CD4-positive, CD25-positive, alpha-beta regulatory T cell (primary cell): Measurements from ENCODE around the gene ADPRS. TPM values are rescaled to one million over a fixed set of nuclear protein-coding genes. Genes with fewer than 3 reads are reported as not detected.
A peak's percentile ranks its signal among the peaks of the same experiment; 100 is the strongest.

Experiments used
- ATAC-seq, 2 donors: fragments of 150-1000 bp; cut with Tn5 transposase; one replicate each; pipeline ENCODE4 v1.10.0; 2021; ENCODE audit warnings: low read depth in 2 of 2, moderate number of reproducible peaks in 2 of 2, moderate library complexity in 1 of 2
- DNase-seq, 3 donors: peaks; one replicate each; pipeline versions ENCODE4 v3.0.0 to v3.0.0-alpha.2; 2012 to 2022; ENCODE audit warnings: mixed read lengths in 1 of 3
- H3K27ac ChIP-seq: one replicate; pipeline ENCODE4 v1.7.0; 2013; ENCODE audit warnings: mild to moderate bottlenecking, low read length; ENCODE audit not compliant: insufficient read depth, poor library complexity, severe bottlenecking
- H3K27me3 ChIP-seq: one replicate; pipeline ENCODE4 v1.7.0; 2013; ENCODE audit warnings: low read length; ENCODE audit not compliant: control insufficient read depth, insufficient read depth
- H3K36me3 ChIP-seq: one replicate; pipeline ENCODE4 v1.7.0; 2013; ENCODE audit warnings: mild to moderate bottlenecking, low read length, moderate library complexity; ENCODE audit not compliant: control insufficient read depth, insufficient read depth
- H3K4me1 ChIP-seq: 2 replicates; pipeline ENCODE4 v1.7.0; 2013; ENCODE audit warnings: mild to moderate bottlenecking, low read length; ENCODE audit not compliant: insufficient read depth, control insufficient read depth, poor library complexity, severe bottlenecking
- H3K4me3 ChIP-seq: one replicate; pipeline ENCODE4 v1.7.0; 2013; ENCODE audit warnings: low read depth, mild to moderate bottlenecking, low read length, moderate library complexity
- H3K9me3 ChIP-seq, 2 experiments: 1 replicate in 1 of 2; 2 replicates in 1 of 2; pipeline ENCODE4 v1.7.0; 2013; ENCODE audit warnings: low read length in 2 of 2, mild to moderate bottlenecking in 1 of 2, moderate library complexity in 1 of 2; ENCODE audit not compliant: control insufficient read depth in 2 of 2
- H3K27ac Mint-ChIP-seq, 3 donors: one replicate each; pipeline ENCODE4 v1.8.0; 2020 to 2022; ENCODE audit warnings: mild to moderate bottlenecking in 3 of 3, mixed read lengths in 3 of 3, moderate library complexity in 2 of 3
- H3K27me3 Mint-ChIP-seq: one replicate; pipeline ENCODE4 v1.8.0; 2022; ENCODE audit warnings: mild to moderate bottlenecking, mixed read lengths
- H3K36me3 Mint-ChIP-seq: one replicate; pipeline ENCODE4 v1.8.0; 2020; ENCODE audit warnings: mixed read lengths
- H3K4me1 Mint-ChIP-seq, 4 donors: one replicate each; pipeline ENCODE4 v1.8.0; 2020 to 2022; ENCODE audit warnings: mixed read lengths in 4 of 4, mild to moderate bottlenecking in 1 of 4
- H3K4me3 Mint-ChIP-seq, 4 donors: one replicate each; pipeline ENCODE4 v1.8.0; 2020 to 2022; ENCODE audit warnings: mild to moderate bottlenecking in 4 of 4, mixed read lengths in 4 of 4, moderate library complexity in 3 of 4
- H3K9me3 Mint-ChIP-seq, 7 donors: one replicate each; pipeline ENCODE4 v1.8.0; 2020 to 2022; ENCODE audit warnings: mixed read lengths in 7 of 7, mild to moderate bottlenecking in 3 of 7, moderate library complexity in 2 of 7
- polyA plus RNA-seq, 4 donors: library from polyadenylated mRNA; unstranded; fragments of 300-500 nt; fragmentation: Illumina TruSeq; gene quantifications; one replicate each; pipeline ENCODE4 v1.2.3, GENCODE V29; 2021
- total RNA-seq: library from RNA; stranded (reverse); gene quantifications from one replicate; pipeline ENCODE4 v1.2.3, GENCODE V29; 2022

The ADPRS gene, protein sequence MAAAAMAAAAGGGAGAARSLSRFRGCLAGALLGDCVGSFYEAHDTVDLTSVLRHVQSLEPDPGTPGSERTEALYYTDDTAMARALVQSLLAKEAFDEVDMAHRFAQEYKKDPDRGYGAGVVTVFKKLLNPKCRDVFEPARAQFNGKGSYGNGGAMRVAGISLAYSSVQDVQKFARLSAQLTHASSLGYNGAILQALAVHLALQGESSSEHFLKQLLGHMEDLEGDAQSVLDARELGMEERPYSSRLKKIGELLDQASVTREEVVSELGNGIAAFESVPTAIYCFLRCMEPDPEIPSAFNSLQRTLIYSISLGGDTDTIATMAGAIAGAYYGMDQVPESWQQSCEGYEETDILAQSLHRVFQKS
- total RNA-seq (20.6 TPM), polyA plus RNA-seq (10 to 100 TPM; 21.4 to 41.6 (median 28.4) TPM)

DNA sequence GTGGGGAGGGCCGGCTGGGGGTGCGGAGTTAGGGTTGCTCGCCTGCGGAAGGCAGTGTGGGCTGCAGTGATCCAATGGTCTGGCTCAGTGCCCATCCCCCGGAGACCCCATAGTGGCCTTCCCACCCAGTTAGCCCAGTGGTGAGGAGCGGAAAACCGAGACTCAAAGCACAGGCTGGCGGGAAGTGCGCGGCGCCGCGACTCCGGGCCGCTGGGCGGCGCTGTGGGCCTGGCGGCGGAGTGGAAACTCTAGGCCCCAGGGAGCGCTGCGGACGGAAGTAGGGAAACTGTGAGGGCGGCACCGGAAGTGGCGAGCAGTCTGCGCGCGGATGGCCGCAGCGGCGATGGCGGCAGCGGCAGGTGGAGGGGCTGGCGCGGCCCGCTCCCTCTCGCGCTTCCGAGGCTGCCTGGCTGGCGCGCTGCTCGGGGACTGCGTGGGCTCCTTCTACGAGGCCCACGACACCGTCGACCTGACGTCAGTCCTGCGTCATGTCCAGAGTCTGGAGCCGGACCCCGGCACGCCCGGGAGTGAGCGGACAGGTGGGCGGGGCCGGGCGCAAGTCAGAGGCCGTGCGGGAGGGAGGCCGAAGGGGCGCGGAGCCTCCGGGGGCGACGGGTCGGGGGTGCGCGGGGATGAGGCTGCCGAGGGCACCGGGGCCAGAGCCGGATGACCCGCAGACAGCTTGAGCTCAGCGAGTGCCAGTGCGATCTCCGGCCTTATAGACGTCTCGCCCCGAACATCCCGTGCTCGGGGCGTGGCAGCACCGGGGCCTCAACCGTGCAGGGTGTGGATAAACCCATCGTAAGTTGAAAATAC is at the start of gene ADPRS:
TSS of gene ADPRS (plus strand) at position 316 of the 816 bp plus-strand sequence. CDS start at position 329, 13 bp downstream.
- ATAC-seq, result peak; percentile 92 to 93
- H3K4me1 Mint-ChIP-seq, result peaks cover 0 to 35% (median 25%) of the 10 kb centered on the region in 4 donors
- Histone ChIP-seq H3K36me3 (peaks cover 26% of the 10 kb centered on the region), H3K27me3 (peaks cover 3% of the 10 kb centered on the region), H3K9me3 (no peaks in the 10 kb centered on the region), H3K4me1 (peaks cover 27% of the 10 kb centered on the region), H3K4me3 (peak within 1 kb of the TSS; percentile 90), H3K27ac (peak within 1 kb of the TSS; percentile 90)
- peak; percentile 86 to 94 (median 90) for DNase-seq
- H3K4me3 Mint-ChIP-seq, result peak within 1 kb of the TSS; percentile 89 to 98 (median 90)
- H3K27ac Mint-ChIP-seq, result peak within 1 kb of the TSS; percentile 93 to 99 (median 94)
- H3K27me3 Mint-ChIP-seq, result peaks cover 13% of the 10 kb centered on the region
- H3K9me3 Mint-ChIP-seq, result peaks cover 0 to 3% (median 0%) of the 10 kb centered on the region in 7 donors
- H3K36me3 Mint-ChIP-seq, result no peaks in the 10 kb centered on the region

DNA sequence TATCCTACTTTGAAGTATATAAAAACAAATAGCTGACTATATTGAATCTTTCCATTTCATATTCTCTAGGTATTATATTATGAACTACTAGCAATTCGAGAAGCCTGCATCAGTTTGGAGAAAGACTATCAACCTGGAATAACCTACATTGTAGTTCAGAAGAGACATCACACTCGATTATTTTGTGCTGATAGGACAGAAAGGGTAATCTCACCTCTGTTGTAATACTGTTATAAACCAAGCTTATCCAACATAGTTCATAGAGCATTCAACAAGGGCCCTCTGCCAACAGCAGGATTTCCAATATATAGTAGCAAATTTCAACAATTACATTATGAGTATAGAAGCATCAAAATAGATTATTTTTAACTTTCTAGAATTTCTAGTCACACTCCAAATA is 48.5 kb upstream of the ADPRS start:
- no peak overlapping the region for H3K27ac ChIP-seq
- Mint-ChIP-seq H3K27me3 (no peaks in the 10 kb centered on the region), H3K36me3 (peaks cover 30% of the 10 kb centered on the region), H3K9me3 (no peaks in the 10 kb centered on the region), H3K27ac (no peak overlapping the region), H3K4me1 (peaks cover 0 to 6% (median 0%) of the 10 kb centered on the region in 4 donors), H3K4me3 (no peak overlapping the region)
- H3K36me3 ChIP-seq, result peaks cover 62% of the 10 kb centered on the region
- ATAC-seq (no peak), DNase-seq (no peak)
- no peaks in the 10 kb centered on the region for H3K4me1 ChIP-seq
- no peaks in the 10 kb centered on the region for H3K27me3 ChIP-seq
- H3K9me3 ChIP-seq, result no peaks in the 10 kb centered on the region
- H3K4me3 ChIP-seq, result no peak overlapping the region

DNA sequence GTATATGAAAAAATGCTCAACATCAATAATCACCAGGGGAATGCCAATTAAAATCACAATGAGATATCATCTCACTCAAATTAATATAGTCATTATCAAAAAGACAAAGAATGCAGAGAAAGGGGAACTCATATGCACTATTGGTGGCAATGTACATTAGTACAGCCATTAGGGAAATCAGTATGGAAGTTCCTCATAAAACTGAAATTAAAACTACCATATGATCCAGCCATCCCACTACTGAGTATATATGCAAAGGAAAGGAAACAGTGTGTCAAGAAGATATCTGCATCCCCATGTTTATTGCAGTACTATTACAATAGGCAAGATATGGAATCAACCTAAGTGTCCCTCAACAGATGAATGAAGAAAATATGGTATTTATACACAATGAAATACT is 36.9 kb upstream of the ADPRS start:
- no peak overlapping the region for H3K4me3 ChIP-seq
- no peaks in the 10 kb centered on the region for H3K4me1 ChIP-seq
- H3K36me3 ChIP-seq, result peaks cover 16% of the 10 kb centered on the region
- H3K27me3 Mint-ChIP-seq, result no peaks in the 10 kb centered on the region
- DNase-seq (no peak), ATAC-seq (no peak)
- no peak overlapping the region for H3K4me3 Mint-ChIP-seq
- H3K27ac Mint-ChIP-seq, result no peak overlapping the region
- H3K4me1 Mint-ChIP-seq, result peaks cover 0 to 5% (median 0%) of the 10 kb centered on the region in 4 donors
- no peaks in the 10 kb centered on the region for H3K9me3 ChIP-seq
- H3K27me3 ChIP-seq, result no peaks in the 10 kb centered on the region
- peaks cover 0 to 6% (median 0%) of the 10 kb centered on the region in 7 donors for H3K9me3 Mint-ChIP-seq
- no peak overlapping the region for H3K27ac ChIP-seq
- peaks cover 44% of the 10 kb centered on the region for H3K36me3 Mint-ChIP-seq

DNA sequence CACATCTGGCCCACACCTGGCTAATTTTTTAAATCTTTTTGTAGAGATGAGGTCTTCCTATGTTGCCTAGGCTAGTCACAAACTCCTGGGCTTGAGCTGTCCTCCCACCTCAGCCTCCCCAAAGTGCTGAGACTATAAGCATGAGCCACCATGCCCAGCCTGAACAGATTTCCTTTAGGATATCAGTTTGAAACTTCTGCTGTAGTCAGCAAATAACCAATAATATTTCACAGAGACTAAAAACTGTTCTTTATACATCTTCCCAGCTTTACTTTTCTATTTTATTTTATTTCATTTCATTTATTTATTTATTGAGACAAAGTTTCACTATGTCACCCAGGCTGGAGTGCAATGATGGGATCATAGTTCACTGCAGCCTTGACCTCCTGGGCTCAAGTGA is 34.7 kb upstream of the ADPRS start:
- Histone ChIP-seq H3K4me3 (no peak overlapping the region), H3K4me1 (no peaks in the 10 kb centered on the region), H3K36me3 (peaks cover 14% of the 10 kb centered on the region), H3K9me3 (no peaks in the 10 kb centered on the region), H3K27ac (no peak overlapping the region), H3K27me3 (no peaks in the 10 kb centered on the region)
- H3K9me3 Mint-ChIP-seq, result no peaks in the 10 kb centered on the region
- H3K4me1 Mint-ChIP-seq, result peaks cover 0 to 5% (median 0%) of the 10 kb centered on the region in 4 donors
- no peak overlapping the region for H3K4me3 Mint-ChIP-seq
- no peak for ATAC-seq
- no peaks in the 10 kb centered on the region for H3K27me3 Mint-ChIP-seq
- H3K27ac Mint-ChIP-seq, result no peak overlapping the region
- DNase-seq, result no peak
- H3K36me3 Mint-ChIP-seq, result peaks cover 30% of the 10 kb centered on the region

DNA sequence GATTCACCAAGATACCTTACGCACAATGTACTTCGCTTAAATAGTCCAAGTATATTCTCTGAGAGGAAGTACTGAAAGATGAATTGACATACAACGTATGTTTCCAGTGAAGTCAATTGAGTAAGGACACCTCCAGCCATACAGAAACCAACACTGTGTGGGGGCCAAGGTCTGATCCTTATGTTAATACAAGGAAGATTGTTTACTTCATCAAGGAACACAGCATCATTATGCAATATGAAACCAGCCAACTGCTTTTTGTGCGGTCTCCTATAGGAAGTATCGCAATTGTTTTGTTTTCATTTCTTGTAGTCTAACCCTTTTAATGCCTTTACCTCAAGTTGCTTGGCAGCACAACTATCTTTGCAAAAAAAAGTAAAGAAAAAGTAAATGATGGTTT is 33.0 kb upstream of the ADPRS start:
- H3K27ac ChIP-seq, result no peak overlapping the region
- no peaks in the 10 kb centered on the region for H3K9me3 ChIP-seq
- H3K9me3 Mint-ChIP-seq, result no peaks in the 10 kb centered on the region
- H3K4me3 Mint-ChIP-seq, result no peak overlapping the region
- no peaks in the 10 kb centered on the region for H3K27me3 Mint-ChIP-seq
- H3K36me3 ChIP-seq, result peaks cover 14% of the 10 kb centered on the region
- ATAC-seq, result no peak
- no peak overlapping the region for H3K4me3 ChIP-seq
- no peaks in the 10 kb centered on the region for H3K4me1 Mint-ChIP-seq
- H3K27ac Mint-ChIP-seq, result no peak overlapping the region
- H3K27me3 ChIP-seq, result no peaks in the 10 kb centered on the region
- H3K36me3 Mint-ChIP-seq, result peaks cover 24% of the 10 kb centered on the region
- no peak for DNase-seq
- H3K4me1 ChIP-seq, result no peaks in the 10 kb centered on the region

DNA sequence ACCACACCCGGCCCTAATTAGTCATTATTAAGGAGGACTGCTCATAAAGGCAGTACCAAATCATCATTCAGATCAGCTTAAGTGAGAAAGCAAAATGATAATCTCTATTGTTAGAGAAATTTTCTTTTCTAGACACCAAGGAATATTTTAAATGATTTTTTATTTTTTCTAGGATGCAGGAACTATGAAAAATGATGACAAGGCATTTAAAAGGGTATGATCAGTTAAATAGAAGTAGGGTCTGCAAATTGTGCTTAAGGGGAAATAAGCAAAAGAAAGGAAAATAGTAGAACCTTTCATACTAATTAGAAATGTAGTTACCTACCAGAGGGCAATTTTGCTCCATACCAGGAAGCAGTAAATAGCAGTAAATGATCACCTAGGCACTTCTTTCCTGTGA is 26.4 kb upstream of the ADPRS start:
- ATAC-seq (no peak), DNase-seq (no peak)
- no peaks in the 10 kb centered on the region for H3K9me3 Mint-ChIP-seq
- H3K4me3 Mint-ChIP-seq, result no peak overlapping the region
- Histone ChIP-seq H3K27me3 (no peaks in the 10 kb centered on the region), H3K27ac (no peak overlapping the region), H3K4me3 (no peak overlapping the region), H3K9me3 (no peaks in the 10 kb centered on the region), H3K36me3 (peaks cover 2% of the 10 kb centered on the region), H3K4me1 (no peaks in the 10 kb centered on the region)
- peaks cover 4% of the 10 kb centered on the region for H3K36me3 Mint-ChIP-seq
- H3K27me3 Mint-ChIP-seq, result no peaks in the 10 kb centered on the region
- no peak overlapping the region for H3K27ac Mint-ChIP-seq
- no peaks in the 10 kb centered on the region for H3K4me1 Mint-ChIP-seq

DNA sequence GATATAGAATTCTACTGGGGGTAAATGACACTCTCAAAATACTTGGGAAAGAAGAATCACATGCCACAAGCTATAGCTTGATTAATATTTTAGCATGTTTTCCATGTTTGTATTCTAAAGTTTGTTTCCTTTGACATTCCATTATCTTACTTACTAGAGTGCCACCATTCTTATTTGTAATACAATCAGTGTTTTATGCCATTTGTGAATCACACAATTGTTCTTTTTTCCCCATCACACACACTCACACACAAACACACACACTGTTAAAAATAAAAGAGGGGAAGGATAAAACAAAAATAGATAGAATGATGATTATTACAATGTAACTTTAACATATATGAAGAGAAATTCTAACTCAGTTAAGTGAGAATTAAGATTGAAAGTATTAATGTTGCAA is 20.8 kb upstream of the ADPRS start:
- no peaks in the 10 kb centered on the region for H3K9me3 Mint-ChIP-seq
- no peak for DNase-seq
- ATAC-seq, result no peak
- H3K4me1 Mint-ChIP-seq, result no peaks in the 10 kb centered on the region
- no peaks in the 10 kb centered on the region for H3K36me3 Mint-ChIP-seq
- no peaks in the 10 kb centered on the region for H3K36me3 ChIP-seq
- H3K27me3 Mint-ChIP-seq, result no peaks in the 10 kb centered on the region
- no peaks in the 10 kb centered on the region for H3K27me3 ChIP-seq
- no peak overlapping the region for H3K4me3 Mint-ChIP-seq
- H3K4me1 ChIP-seq, result no peaks in the 10 kb centered on the region
- H3K27ac ChIP-seq, result no peak overlapping the region
- H3K9me3 ChIP-seq, result no peaks in the 10 kb centered on the region
- H3K27ac Mint-ChIP-seq, result peak overlapping the region in 1 of 3 donors; percentile 29
- H3K4me3 ChIP-seq, result no peak overlapping the region
